K562 (cell line): ENCODE results near the gene MYL10.

Experiments
- CREB3 ChIP-seq: fragments of 450-650 bp; conservative IDR thresholded peaks from 2 replicates; pipeline ENCODE4 v1.6.1; 2016; ENCODE audit warnings: missing genetic modification characterization, low read depth, mild to moderate bottlenecking, missing compliant biosample characterization, moderate library complexity
- CREB5 ChIP-seq: fragments of 250-450 bp; sonication (Bioruptor Pico); IDR thresholded peaks from 2 replicates; pipeline ENCODE4 v1.5.0; 2020; ENCODE audit warnings: mild to moderate bottlenecking
- CTCF ChIP-seq, 3 experiments: IDR thresholded peaks in 2 of 3; conservative IDR thresholded peaks in 1 of 3; 2 replicates each; pipeline ENCODE4 v1.5.1; 2011 to 2012; ENCODE audit warnings: low read length in 3 of 3, mild to moderate bottlenecking in 3 of 3, control low read depth in 2 of 3, improper control_type of control experiment in 1 of 3, inconsistent platforms in 1 of 3, low read depth in 1 of 3, mixed read lengths in 1 of 3, moderate library complexity in 1 of 3; ENCODE audit not compliant: insufficient read depth in 2 of 3
- POLR2A ChIP-seq: fragments of 450-650 bp; conservative IDR thresholded peaks from 2 replicates; pipeline ENCODE4 v1.6.1; 2016
- POLR2AphosphoS2 ChIP-seq: IDR thresholded peaks from 2 replicates; pipeline ENCODE4 v1.6.1; 2012; ENCODE audit warnings: low read length, improper control_type of control experiment
- TSHZ1 ChIP-seq: fragments of 250-450 bp; sonication (Bioruptor Pico); IDR thresholded peaks from 2 replicates; pipeline ENCODE4 v1.4.0; 2020; ENCODE audit warnings: mild to moderate bottlenecking, moderate library complexity
- ZBTB7A ChIP-seq: IDR thresholded peaks from 2 replicates; pipeline ENCODE4 v1.6.1; 2011; ENCODE audit warnings: low read depth, mild to moderate bottlenecking, low read length, moderate library complexity, borderline replicate concordance; ENCODE audit not compliant: control insufficient read depth
- ZFX ChIP-seq: sonication (generic); formaldehyde crosslinking; IDR thresholded peaks from 2 replicates; pipeline ENCODE4 v1.8.0; 2022; ENCODE audit warnings: mild to moderate bottlenecking, missing genetic modification reagents, moderate library complexity

- TF ChIP-seq ZBTB7A = no peak
- TF ChIP-seq POLR2A = no peak
- no peak for TF ChIP-seq POLR2AphosphoS2
- no peak for TF ChIP-seq CREB5 (CRISPR knock-in tag)
- TF ChIP-seq CREB3 (tag) = no peak
- no peak for TF ChIP-seq TSHZ1 (CRISPR knock-in tag)
- TF ChIP-seq CTCF (IDR thresholded peaks at IDR 0.05 in 2 of 3, conservative IDR thresholded peaks at IDR 0.05 in 1 of 3; ENCODE audit: insufficient read depth in 2 of 3, low read depth in 1 of 3, low read length in 3 of 3) = no peak
- no peak for TF ChIP-seq ZFX (CRISPR knock-in tag)
Measured at GRCh38 chr7:101563943-101564777, 64.9 kb downstream of the MYL10 start.
